Osteoblast (primary cell): ENCODE results near the gene TM6SF1. TPM values are rescaled to one million over a fixed set of nuclear protein-coding genes. Genes with fewer than 3 reads are reported as not detected.
A peak's percentile ranks its signal among the peaks of the same experiment; 100 is the strongest.

Experiments used
- DNase-seq: peaks from one replicate; pipeline ENCODE4 v3.0.0; 2011; ENCODE audit warnings: low spot score, mixed read lengths; ENCODE audit not compliant: insufficient read length; ENCODE audit errors: missing footprints
- H2AFZ ChIP-seq: 2 replicates; pipeline ENCODE4 v1.6.0; 2011; ENCODE audit warnings: mild to moderate bottlenecking, low read length
- H3K27ac ChIP-seq: 2 replicates; pipeline ENCODE4 v1.5.1; 2011; ENCODE audit warnings: mild to moderate bottlenecking, low read depth, low read length, moderate library complexity
- H3K27me3 ChIP-seq: 2 replicates; pipeline ENCODE4 v1.6.0; 2012; ENCODE audit warnings: mild to moderate bottlenecking, control low read depth, inconsistent platforms, low read length, moderate library complexity; ENCODE audit not compliant: insufficient read depth
- H3K36me3 ChIP-seq: 2 replicates; pipeline ENCODE4 v1.5.1; 2011; ENCODE audit warnings: mild to moderate bottlenecking, low read length, control low read depth, moderate library complexity; ENCODE audit not compliant: insufficient read depth
- H3K4me1 ChIP-seq: 2 replicates; pipeline ENCODE4 v1.5.1; 2011; ENCODE audit warnings: mild to moderate bottlenecking, low read length, control low read depth, moderate library complexity; ENCODE audit not compliant: insufficient read depth
- H3K4me2 ChIP-seq: 2 replicates; pipeline ENCODE4 v1.6.0; 2011; ENCODE audit warnings: mild to moderate bottlenecking, low read length; ENCODE audit not compliant: insufficient read depth
- H3K4me3 ChIP-seq: fragments of 200-600 bp; sonication (generic); 3 replicates; pipeline ENCODE4 v1.5.1; 2012; ENCODE audit warnings: mild to moderate bottlenecking, low read length, inconsistent platforms; ENCODE audit not compliant: insufficient read depth
- H3K79me2 ChIP-seq: 2 replicates; pipeline ENCODE4 v1.6.0; 2012; ENCODE audit warnings: mild to moderate bottlenecking, low read length, control low read depth, inconsistent platforms; ENCODE audit not compliant: insufficient read depth
- H3K9me3 ChIP-seq: 2 replicates; pipeline ENCODE4 v1.5.1; 2011; ENCODE audit warnings: low read depth, low read length, control low read depth
- H4K20me1 ChIP-seq: 2 replicates; pipeline ENCODE4 v1.6.0; 2012; ENCODE audit warnings: mild to moderate bottlenecking, low read length, control low read depth; ENCODE audit not compliant: insufficient read depth
- total RNA-seq: library from RNA; depleted of rRNA; stranded (reverse); fragments of >200 nt; gene quantifications from 2 replicates; pipeline ENCODE4 v1.2.3, GENCODE V29; 2012
- TF ChIP-seq, protein P1 (sequence below): IDR thresholded peaks from 2 replicates; pipeline ENCODE4 v1.5.1; 2011; ENCODE audit warnings: mild to moderate bottlenecking, low read depth, low read length, moderate library complexity; ENCODE audit errors: extremely low read depth

TM6SF1 gene
- total RNA-seq, 1 donor = 0.36 TPM

DNA sequence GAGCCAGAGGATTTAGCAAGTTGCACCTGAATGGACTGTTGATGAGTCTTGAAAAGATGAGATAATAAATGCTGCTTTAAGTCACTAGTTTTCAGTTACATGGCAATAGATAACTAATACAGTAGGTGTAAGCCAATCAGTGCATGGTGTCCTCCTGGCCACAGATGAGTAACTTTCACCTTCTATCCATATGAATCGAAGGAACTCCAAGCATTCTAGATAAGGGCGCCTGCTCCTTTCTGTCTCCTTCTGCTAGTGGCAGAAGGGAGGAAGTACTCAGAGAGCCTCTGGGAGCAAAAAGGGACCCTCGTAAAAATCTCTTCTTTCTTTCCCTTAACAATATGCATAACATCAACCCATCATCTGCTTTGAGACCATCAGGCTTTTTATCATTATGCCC, 37.3 kb downstream of the TM6SF1 start:
- H3K9me3 ChIP-seq = no peaks in the 10 kb centered on the region
- no peaks in the 10 kb centered on the region for H4K20me1 ChIP-seq
- H3K79me2 ChIP-seq = no peaks in the 10 kb centered on the region
- no peak overlapping the region for H3K4me3 ChIP-seq
- no peaks in the 10 kb centered on the region for H3K27me3 ChIP-seq
- H2AFZ ChIP-seq = no peak overlapping the region
- TF ChIP-seq, protein P1, sequence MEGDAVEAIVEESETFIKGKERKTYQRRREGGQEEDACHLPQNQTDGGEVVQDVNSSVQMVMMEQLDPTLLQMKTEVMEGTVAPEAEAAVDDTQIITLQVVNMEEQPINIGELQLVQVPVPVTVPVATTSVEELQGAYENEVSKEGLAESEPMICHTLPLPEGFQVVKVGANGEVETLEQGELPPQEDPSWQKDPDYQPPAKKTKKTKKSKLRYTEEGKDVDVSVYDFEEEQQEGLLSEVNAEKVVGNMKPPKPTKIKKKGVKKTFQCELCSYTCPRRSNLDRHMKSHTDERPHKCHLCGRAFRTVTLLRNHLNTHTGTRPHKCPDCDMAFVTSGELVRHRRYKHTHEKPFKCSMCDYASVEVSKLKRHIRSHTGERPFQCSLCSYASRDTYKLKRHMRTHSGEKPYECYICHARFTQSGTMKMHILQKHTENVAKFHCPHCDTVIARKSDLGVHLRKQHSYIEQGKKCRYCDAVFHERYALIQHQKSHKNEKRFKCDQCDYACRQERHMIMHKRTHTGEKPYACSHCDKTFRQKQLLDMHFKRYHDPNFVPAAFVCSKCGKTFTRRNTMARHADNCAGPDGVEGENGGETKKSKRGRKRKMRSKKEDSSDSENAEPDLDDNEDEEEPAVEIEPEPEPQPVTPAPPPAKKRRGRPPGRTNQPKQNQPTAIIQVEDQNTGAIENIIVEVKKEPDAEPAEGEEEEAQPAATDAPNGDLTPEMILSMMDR = no peak
- no peak for DNase-seq
- H3K4me2 ChIP-seq = no peak overlapping the region
- no peaks in the 10 kb centered on the region for H3K4me1 ChIP-seq
- peaks cover 14% of the 10 kb centered on the region for H3K36me3 ChIP-seq
- H3K27ac ChIP-seq = no peak overlapping the region

DNA sequence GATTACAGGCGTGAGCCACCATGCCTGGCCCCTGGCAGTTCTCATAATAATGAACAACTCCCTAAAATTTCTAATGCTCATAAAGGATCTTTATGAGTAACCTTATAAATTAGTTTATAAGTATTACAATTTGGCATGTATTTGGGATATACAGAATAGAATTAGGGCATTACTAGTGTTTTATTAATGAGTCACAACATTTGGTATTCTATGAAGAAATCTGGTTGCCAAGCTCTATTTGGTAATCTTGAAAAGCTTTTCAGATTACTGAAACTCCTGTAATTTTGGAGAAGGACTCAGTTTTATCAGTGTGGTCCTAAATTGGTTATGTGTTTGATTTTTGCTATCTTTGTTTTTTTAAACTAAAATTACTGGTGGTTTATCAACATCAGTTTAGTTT, 45.8 kb downstream of the TM6SF1 start:
- no peak overlapping the region for H3K4me2 ChIP-seq
- no peaks in the 10 kb centered on the region for H3K79me2 ChIP-seq
- H3K9me3 ChIP-seq = no peaks in the 10 kb centered on the region
- no peak overlapping the region for H3K4me3 ChIP-seq
- H3K27me3 ChIP-seq = no peaks in the 10 kb centered on the region
- DNase-seq = peak; percentile 9
- no peaks in the 10 kb centered on the region for H4K20me1 ChIP-seq
- H3K4me1 ChIP-seq = no peaks in the 10 kb centered on the region
- peaks cover 35% of the 10 kb centered on the region for H3K36me3 ChIP-seq
- no peak overlapping the region for H3K27ac ChIP-seq
- no peak overlapping the region for H2AFZ ChIP-seq
- TF ChIP-seq, protein P1 = no peak

DNA sequence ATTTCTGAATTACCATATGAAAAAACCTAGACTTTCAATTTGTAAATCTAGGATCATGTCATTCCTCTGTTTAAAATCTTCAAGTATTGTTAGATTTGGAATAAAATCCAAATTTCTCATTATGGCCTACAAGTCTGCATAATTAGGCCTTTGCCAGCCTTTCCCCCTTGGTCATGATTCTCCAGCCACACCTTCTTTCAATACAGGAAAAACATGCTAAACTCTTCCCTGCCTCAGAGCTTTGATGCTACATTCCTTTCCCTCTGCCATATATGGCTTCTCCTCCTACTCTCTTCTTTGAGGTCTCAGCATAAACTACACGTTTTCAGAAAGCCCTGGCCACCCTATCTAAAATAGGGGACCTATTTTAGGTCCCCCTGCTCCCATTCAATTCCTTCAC, 48.5 kb downstream of the TM6SF1 start:
- peaks cover 22% of the 10 kb centered on the region for H3K36me3 ChIP-seq

DNA sequence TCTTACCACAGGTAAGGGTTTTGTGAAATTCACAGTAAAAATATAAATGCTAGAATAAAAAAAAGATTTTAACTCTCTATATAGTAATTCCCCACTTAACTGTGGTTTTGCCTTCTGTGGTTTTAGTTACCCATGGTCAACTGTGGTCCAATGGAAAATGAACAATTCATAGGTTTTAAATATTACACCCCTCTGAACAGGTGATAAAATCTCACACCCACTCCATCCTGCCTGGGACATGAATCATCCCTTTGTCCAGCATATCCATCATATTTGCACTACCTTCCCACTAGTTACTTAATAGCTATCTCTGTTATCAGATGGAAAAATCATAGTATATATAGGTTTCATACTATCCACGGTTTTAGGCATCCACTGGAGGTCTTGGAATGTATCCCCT, 50.9 kb downstream of the TM6SF1 start:
- H3K79me2 ChIP-seq = peaks cover 12% of the 10 kb centered on the region
- peaks cover 17% of the 10 kb centered on the region for H3K36me3 ChIP-seq

More for the DNA sequence above, 48.5 kb downstream of the TM6SF1 start:
- Histone ChIP-seq H4K20me1 (peaks cover 2% of the 10 kb centered on the region), H3K4me1 (no peaks in the 10 kb centered on the region), H2AFZ (no peak overlapping the region), H3K4me2 (no peak overlapping the region), H3K27me3 (no peaks in the 10 kb centered on the region), H3K79me2 (no peaks in the 10 kb centered on the region), H3K27ac (no peak overlapping the region), H3K4me3 (no peak overlapping the region), H3K9me3 (no peaks in the 10 kb centered on the region)
- no peak for DNase-seq
- TF ChIP-seq, protein P1 = no peak

More for the DNA sequence above, 50.9 kb downstream of the TM6SF1 start:
- Histone ChIP-seq H4K20me1 (peaks cover 2% of the 10 kb centered on the region), H3K4me1 (no peaks in the 10 kb centered on the region), H3K27ac (no peak overlapping the region), H2AFZ (no peak overlapping the region), H3K27me3 (no peaks in the 10 kb centered on the region), H3K4me2 (no peak overlapping the region), H3K4me3 (no peak overlapping the region), H3K9me3 (no peaks in the 10 kb centered on the region)
- TF ChIP-seq, protein P1 = no peak
- DNase-seq = no peak
